Amniotic epithelial cell (primary cell): ENCODE data around the gene FTCDNL1.

ENCODE experiments used
- DNase-seq: peaks from one replicate; pipeline ENCODE4 v3.0.0-alpha.2; 2010; ENCODE audit warnings: low read depth

The FTCDNL1 gene

GRCh38 chr2:199791326-199791725 is 59.7 kb downstream of the FTCDNL1 start:
- no peak for DNase-seq

DNA sequence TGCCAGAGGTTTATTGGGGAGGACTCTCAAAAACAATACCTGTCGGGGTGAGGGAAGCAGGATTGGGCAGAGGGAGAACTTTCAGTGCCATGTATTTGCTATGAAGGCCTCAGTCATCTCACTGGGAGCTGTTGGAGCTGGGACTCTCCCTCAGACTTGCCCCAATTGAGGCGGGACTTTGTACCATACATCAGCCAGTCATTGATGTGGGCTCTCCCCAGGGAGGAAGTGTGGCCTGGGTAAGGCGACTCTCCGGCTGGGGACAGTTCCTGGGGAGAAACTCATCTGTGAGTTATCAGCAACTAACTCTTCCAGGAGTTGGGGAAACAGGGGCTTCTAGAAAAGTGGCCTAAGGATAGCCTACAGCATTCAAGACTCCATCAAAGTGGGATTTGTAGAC is 66.5 kb downstream of the FTCDNL1 start:
- no peak for DNase-seq

GRCh38 chr2:199779589-199779988 is 71.4 kb downstream of the FTCDNL1 start:
- DNase-seq = no peak

DNA sequence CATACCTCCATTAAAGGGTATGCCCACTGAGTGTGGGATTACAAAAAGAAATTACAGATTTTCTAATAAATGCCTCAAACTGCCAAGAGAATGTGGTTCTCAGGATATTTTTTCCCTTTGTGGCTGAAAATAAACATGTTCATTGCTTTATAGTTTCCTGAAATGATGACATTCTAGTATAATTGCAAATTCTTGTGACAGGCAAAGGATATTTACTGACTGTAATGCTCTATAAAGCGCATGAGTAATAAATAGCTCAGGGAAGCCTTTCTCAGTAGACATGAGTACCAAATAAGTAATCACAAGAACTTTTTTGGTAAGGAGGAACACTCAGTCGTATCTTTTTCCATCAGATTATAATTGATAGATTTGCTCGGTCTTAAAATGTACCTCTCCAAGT is 72.3 kb downstream of the FTCDNL1 start:
- no peak for DNase-seq

- no peak for DNase-seq
Observed at GRCh38 chr2:199777916-199778315, 73.1 kb downstream of the FTCDNL1 start.

DNA sequence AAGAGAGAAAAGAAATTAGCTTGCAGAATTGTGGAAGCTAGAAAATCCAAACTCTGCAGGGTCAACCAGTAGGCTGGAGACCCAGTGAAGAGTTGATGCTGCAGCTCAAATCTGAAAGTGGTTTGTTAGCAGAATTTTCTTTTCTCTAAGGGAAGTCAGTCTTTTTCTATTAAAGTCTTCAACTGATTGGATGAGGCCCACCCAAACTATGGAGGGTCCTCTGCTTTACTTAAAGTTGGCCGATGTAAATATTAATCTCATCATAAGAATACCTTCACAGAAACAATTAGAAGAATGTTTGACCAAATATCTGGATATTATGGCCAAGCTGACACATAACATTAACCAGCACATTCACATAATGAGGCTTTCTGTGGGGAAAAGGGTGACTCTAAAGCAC is 73.7 kb downstream of the FTCDNL1 start:
- DNase-seq = no peak

DNA sequence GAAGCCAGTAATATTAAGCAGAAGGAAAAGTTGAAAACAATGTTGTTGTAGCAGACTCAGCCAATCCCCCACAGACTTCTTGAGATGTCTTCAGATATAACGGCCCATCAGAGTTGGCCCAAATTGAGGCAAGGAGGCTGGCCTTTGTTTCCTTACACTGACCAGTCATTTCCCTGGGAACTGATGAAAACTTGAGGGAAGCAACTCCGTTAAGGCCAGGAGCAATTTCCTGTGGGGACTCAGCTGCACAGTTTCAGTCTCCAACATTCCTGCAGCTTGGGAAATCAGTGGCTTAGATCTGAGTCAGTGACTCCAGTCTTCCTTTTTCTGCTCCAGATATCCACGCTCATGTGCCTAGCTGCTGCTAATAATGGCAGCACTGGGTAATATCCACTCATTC is 75.7 kb downstream of the FTCDNL1 start:
- DNase-seq = no peak

GRCh38 chr2:199772035-199772976 is 78.7 kb downstream of the FTCDNL1 start:
- no peak for DNase-seq

DNA sequence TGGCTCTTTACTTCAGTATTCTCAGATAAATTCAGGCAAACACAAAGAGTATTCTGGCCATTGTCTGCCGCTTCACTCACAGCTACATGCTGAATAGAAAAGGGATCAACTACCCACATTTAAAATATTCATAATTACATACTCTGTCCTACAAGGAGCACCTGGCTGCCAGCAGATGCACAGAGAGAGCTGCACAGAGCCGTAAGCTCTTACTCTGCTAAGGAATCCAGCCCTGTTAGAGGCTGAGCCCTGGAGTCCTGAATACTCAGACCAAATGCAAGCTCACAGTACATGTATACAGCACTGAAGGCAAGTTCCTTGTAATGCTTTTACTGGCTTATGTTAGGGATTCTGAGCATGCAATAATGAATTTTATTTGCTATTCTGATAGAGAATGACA is 80.3 kb downstream of the FTCDNL1 start:
- no peak for DNase-seq

DNA sequence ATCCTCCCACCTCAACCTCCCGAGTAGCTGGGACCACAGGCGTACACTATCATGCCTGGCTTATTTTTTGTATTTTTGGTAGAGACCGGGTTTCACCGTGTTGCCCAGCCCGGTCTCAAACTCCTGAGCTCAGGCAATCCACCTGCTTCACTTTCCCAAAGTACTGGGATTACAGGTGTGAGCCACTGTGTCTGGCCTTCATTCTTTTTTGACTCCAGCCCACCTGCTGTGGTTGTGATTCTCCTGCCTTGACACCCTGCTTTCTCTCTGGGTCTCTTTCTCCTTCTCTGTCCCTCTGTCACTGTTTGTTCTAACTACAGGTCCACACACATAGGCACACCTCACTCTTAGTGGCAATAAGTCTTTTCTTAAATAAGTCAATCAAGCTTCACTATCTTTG is 85.3 kb downstream of the FTCDNL1 start:
- no peak for DNase-seq

DNA sequence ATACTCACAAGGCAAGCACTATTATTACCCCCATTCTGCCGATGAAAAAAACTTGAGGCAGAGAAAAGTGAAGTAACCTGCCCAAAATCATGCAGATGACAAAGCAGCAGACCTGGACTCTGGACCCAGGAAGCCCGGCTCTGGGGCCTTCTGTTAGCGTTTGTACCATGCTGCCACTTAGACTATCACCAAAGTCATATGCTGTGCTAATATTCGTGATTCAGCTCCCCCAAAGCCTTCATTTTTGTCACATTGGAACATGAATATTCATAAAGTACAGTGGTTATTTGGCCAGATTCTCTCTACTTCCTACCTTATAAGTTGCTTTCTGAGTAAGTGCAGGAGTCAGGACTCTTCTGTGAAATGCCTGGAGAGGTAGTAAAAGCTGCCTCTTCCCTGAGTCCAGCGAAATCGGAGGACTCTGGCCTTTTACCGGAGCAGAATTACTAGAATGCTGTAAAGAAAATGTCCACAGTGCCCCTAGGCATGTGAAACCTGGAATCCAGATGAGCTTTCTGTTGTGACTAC is 86.7 kb downstream of the FTCDNL1 start:
- DNase-seq = no peak

DNA sequence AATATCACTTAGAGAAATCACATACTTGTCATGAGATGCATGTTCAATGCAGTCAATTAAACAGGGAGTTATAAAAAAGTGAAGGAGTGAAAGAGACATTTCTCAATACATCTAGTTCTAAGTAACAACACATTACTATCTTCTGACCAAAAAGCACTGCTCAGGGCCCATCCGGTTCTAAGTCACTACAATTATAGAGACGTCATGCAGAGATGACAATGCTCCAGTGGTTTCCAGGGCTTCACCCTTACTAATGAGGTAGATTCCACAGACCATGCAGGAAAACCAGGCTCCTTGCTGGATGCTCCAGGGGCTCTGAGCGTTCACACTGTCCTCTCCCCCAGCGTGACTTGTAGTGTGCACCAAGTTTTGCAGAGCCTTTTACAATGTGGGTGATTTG is 88.0 kb downstream of the FTCDNL1 start:
- no peak for DNase-seq

GRCh38 chr2:199760574-199760973 is 90.4 kb downstream of the FTCDNL1 start:
- DNase-seq = no peak

- no peak for DNase-seq
Observed at GRCh38 chr2:199757233-199757870, 93.6 kb downstream of the FTCDNL1 start.

DNA sequence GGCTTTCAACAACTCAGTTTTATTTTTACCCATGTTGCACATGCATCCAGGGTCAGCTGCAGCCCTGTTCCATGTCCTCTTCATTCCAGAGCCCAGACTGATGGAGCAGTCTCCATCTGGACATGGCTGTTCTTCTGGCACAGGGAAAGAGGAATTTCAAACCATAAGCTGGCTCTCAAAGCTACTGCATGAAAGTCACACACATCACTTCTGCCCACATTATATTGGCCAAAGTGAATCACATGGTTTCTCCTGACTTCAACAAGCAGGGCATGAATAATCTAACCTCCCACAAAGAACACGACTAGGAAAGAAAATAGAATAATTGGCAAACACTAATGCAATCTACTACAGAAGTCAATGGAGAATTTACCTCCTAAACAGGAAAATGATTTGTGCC is 94.2 kb downstream of the FTCDNL1 start:
- DNase-seq = no peak

DNA sequence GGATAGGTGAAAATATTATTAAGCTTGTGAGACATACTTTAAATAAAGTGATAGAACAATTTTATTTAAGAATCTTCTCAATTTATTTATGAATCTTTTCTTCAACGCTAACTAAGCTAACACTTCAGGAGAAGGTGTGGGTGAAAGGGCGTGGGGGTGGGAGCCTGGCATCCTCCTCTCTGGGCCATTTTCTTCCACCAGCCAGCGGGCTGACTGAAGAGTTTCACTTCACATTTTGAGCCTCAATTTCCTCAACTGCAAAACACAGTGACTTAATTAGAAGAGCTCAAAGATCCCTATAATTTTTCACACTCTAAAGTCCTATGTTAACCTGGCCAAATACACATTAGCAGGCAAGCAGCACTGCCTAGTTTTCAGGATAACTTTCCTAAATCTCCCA is 94.8 kb downstream of the FTCDNL1 start:
- DNase-seq = no peak

DNA sequence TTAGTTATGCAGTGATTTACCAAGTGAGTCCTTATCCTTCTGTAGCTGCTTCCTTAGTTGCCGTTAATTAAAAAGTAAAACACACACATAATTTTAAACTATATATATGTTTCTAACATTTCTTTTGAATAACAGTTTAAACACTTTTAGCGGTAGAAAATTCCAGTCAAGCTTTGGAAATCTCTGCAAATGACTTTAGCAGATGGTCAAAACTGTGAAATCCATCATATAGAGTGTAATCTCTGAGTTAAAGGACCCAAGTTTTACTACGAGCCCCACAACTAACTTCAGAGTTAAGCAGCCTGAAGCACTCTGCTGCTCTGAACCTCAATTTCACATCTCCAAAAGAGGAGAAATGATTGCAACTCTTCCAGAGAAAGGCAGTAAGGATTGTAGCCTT is 96.2 kb downstream of the FTCDNL1 start:
- DNase-seq = no peak

- DNase-seq = no peak
Observed at GRCh38 chr2:199751492-199752120, 99.4 kb downstream of the FTCDNL1 start.

DNA sequence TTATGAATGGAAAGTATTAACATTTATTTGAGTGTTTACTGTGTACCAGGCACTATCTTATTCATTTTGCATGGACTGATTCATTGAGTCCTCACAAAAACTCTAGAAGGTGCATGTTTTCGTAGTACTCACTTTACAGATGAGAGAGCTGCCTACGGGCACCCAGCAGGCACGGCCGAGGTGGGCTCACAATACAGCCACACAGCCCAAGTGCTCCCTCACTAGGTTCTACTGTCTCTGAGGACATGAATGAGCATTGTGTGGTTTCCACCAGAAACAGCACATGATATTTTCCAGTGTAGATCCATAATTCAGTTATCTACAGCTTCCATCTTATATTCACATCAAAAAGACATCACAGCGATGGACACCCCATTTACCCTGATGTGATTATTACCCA is 101.4 kb downstream of the FTCDNL1 start:
- DNase-seq = no peak

GRCh38 chr2:199744724-199745123 is 106.3 kb downstream of the FTCDNL1 start:
- DNase-seq = no peak

DNA sequence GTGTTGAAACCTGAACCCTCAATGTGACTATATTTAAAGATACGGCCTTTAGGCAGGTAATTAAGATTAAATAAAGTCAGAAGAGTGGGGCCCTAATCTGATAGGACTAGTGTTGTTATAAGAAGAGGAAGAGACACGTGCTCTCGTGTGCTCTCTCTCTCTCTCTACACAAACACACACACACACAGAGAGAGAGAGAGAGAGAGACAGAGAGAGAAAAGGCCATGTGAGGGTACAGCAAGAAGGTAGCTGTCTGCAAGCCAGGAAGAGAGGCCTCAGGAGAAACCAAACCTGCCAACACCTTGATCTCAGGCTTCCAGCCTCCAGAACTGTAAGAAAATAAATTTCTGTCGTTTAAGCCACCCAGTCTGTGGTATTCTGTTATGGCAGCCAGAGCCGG is 106.7 kb downstream of the FTCDNL1 start:
- no peak for DNase-seq

- no peak for DNase-seq
Observed at GRCh38 chr2:199743415-199744120, 107.4 kb downstream of the FTCDNL1 start.
